Activated CD4-positive, alpha-beta memory T cell treated with anti-CD3 and anti-CD28 coated beads for 36 hours (primary cell): Measurements from ENCODE around the gene SERPINE2. TPM values are rescaled to one million over a fixed set of nuclear protein-coding genes. Genes with fewer than 3 reads are reported as not detected.

Experiments used
- CTCF ChIA-PET: fragments of 350-600 bp; sonication (Branson Sonifier 250); formaldehyde crosslinking; loops from one replicate; lab custom pipeline; 2021; ENCODE audit warnings: antibody characterized with exemption, inconsistent platforms; lab: Charles Lee
- POLR2A ChIA-PET: fragments of 350-600 bp; sonication (Branson Sonifier 250); formaldehyde crosslinking; loops from one replicate; lab custom pipeline; 2021; ENCODE audit warnings: antibody characterized with exemption; lab: Charles Lee
- DNase-seq: peaks from one replicate; pipeline ENCODE4 v3.0.0-alpha.2; 2020
- H3K27ac Mint-ChIP-seq: one replicate; pipeline ENCODE4 v1.8.0; 2021; ENCODE audit warnings: mixed read lengths
- H3K27me3 Mint-ChIP-seq: one replicate; pipeline ENCODE4 v1.8.0; 2021; ENCODE audit warnings: mixed read lengths
- H3K36me3 Mint-ChIP-seq: one replicate; pipeline ENCODE4 v1.8.0; 2021; ENCODE audit warnings: mixed read lengths
- H3K4me1 Mint-ChIP-seq: one replicate; pipeline ENCODE4 v1.8.0; 2021; ENCODE audit warnings: low read depth, mixed read lengths
- H3K4me3 Mint-ChIP-seq: one replicate; pipeline ENCODE4 v1.8.0; 2021; ENCODE audit warnings: mild to moderate bottlenecking, mixed read lengths
- H3K9me3 Mint-ChIP-seq: one replicate; pipeline ENCODE4 v1.8.0; 2021; ENCODE audit warnings: mixed read lengths
- intact Hi-C: fragments of 100-400 bp; cut with micrococcal nuclease; formaldehyde crosslinking; loops from one replicate; pipeline ENCODE4 v1.15.1; 2023
- total RNA-seq, 2 experiments: library from RNA; stranded (reverse); gene quantifications; one replicate each; pipeline ENCODE4 v1.2.3, GENCODE V29; 2021

Gene SERPINE2
- total RNA-seq, 2 experiments from 2014 or later = 16.4 to 16.5 TPM

GRCh38 chr2:224041554-224041953 lies 2.5 kb upstream of the SERPINE2 start:
- Mint-ChIP-seq H3K4me1 (peaks cover 12% of the 10 kb centered on the region), H3K4me3 (no peak overlapping the region), H3K9me3 (no peaks in the 10 kb centered on the region), H3K36me3 (no peaks in the 10 kb centered on the region), H3K27me3 (peaks cover 46% of the 10 kb centered on the region), H3K27ac (no peak overlapping the region)
- ChIA-PET CTCF (no interaction called here), POLR2A (no interaction called here)
- DNase-seq = no peak
- intact Hi-C loops = no loop called here

DNA sequence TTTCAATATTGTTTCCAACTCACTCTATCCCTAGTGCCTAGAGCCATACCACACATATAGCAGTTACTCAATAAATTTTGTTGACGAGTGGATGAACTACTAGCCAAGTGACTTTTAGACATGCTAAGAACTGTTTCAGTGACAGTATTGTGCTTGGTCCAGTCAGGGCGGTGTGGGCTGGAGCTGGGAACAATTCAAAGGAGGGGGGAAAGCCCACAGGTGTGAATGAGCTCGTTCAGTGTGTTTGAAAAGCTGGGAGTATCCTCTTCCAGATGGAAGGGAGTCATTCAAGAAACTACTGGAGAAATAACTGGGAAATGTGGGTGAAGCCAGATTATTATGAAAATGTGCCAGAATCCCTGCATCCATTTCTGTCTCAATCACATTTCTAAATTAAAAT lies 1.7 kb upstream of the SERPINE2 start:
- Mint-ChIP-seq H3K36me3 (no peaks in the 10 kb centered on the region), H3K27ac (no peak overlapping the region), H3K27me3 (peaks cover 50% of the 10 kb centered on the region), H3K9me3 (no peaks in the 10 kb centered on the region), H3K4me3 (no peak overlapping the region), H3K4me1 (peaks cover 12% of the 10 kb centered on the region)
- ChIA-PET CTCF (no interaction called here), POLR2A (no interaction called here)
- intact Hi-C loops = no loop called here
- no peak for DNase-seq

DNA sequence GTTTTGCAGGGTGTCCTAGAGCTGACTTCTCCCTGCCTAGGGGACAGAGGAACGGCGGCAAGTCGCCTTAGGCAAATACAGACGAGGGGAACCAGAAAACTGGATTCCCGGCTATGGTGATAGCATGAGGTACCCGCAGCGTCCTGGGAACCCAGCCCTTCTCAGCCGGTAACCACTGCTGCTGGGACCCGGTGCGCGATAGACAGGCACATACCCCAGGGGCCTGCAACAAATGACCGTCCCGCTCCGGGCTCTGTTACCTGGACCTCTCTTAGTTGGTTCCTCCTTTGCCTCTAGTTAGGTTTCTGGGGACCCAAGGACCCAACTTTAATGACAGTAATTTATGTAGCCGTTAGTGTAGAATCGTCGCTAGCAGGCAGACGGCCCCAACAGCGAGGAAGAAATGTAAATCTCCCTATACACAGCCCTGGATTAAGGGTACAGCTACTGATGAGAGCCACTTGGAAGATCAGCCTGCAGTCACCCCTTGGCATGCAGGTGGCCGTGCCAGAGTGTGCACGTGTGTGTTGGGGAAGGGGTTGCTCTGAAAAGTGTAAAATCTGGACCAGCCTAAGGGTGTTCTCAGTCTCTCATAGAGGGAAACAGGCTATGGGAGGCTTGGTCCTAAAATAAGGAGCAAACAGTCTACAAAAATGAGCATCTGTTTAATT lies 819 bp upstream of the SERPINE2 start:
- no peaks in the 10 kb centered on the region for H3K36me3 Mint-ChIP-seq
- H3K4me3 Mint-ChIP-seq = peak overlapping the region; percentile 64
- ChIA-PET CTCF (interaction anchor here (1.3 to 1.6 kb wide), 3 partner anchors 14 to 69 kb away, joined by 4 to 8 read pairs (median 6); no protein-coding TSS in a partner anchor), POLR2A (interaction anchor here (1.3 kb wide), 1 partner anchor 34 kb away, joined by 3 read pairs; no protein-coding TSS in a partner anchor)
- H3K27ac Mint-ChIP-seq = no peak overlapping the region
- no peaks in the 10 kb centered on the region for H3K9me3 Mint-ChIP-seq
- intact Hi-C loops = loop anchor here (1.0 to 5.0 kb wide), 4 partner anchors 14 to 343 kb away; no protein-coding TSS in a partner anchor
- H3K4me1 Mint-ChIP-seq = peaks cover 12% of the 10 kb centered on the region
- DNase-seq = no peak
- H3K27me3 Mint-ChIP-seq = peaks cover 51% of the 10 kb centered on the region

DNA sequence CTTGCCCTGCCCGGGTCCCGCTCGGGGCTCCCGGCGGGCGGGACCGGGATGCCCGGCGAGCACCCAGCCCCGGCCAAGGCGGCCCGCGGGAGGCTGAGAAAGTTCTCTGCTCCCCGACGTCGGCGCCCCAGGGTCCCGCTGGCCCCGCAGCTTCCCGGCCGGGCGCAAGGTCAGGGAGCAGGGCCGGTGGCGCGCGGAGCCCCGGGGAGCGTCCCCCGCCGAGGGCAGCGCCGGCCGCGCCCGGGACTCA lies 331 bp downstream of the SERPINE2 start:
- intact Hi-C loops = loop anchor here (1.0 to 5.0 kb wide), 5 partner anchors 12 to 341 kb away; no protein-coding TSS in a partner anchor
- H3K4me1 Mint-ChIP-seq = peaks cover 12% of the 10 kb centered on the region
- no peak overlapping the region for H3K4me3 Mint-ChIP-seq
- DNase-seq = no peak
- POLR2A ChIA-PET = interaction anchor here (1.3 kb wide), 1 partner anchor 33 kb away, joined by 3 read pairs; no protein-coding TSS in a partner anchor
- no peaks in the 10 kb centered on the region for H3K36me3 Mint-ChIP-seq
- peaks cover 54% of the 10 kb centered on the region for H3K27me3 Mint-ChIP-seq
- no peaks in the 10 kb centered on the region for H3K9me3 Mint-ChIP-seq
- CTCF ChIA-PET = interaction anchor here (1.3 to 1.6 kb wide), 4 partner anchors 13 to 245 kb away, joined by 3 to 8 read pairs (median 5); no protein-coding TSS in a partner anchor
- no peak overlapping the region for H3K27ac Mint-ChIP-seq

DNA sequence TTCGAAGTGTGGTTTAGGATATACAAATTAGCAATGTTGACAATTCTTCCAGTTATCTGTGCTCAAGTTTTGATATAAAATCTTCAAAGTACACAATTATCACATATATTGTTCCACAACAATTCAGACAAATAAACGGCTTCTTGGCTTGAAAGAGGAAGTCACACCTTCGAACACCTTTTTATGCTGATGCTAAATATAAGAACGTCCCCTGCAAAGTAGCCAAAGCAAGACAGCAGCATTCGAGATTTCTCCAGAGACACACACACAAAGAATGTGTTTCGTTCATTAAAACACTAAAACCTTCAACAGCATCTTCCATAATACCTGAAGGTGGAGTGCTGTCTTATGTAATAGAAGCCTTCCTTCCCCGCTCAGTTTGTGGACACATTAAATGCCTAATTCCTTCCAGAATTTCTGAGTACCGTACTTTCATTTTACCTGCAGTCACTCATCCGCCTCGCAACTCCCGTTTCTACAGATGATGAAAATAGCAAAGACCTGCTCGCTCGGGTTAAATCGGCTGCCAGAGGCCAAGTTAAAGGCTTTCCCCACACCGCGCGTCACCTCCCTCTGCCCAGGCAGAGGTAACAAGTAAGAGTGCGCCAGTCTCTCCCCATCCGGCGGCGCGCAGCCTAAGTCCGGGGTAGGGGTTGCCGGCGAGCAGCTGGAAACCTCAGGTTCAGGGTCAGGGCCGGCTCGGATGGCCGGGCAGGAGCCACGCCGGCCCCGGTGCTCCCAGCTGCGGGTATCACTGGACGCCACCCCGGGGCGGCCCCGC lies 847 bp downstream of the SERPINE2 start:
- H3K9me3 Mint-ChIP-seq = no peaks in the 10 kb centered on the region
- H3K36me3 Mint-ChIP-seq = no peaks in the 10 kb centered on the region
- peaks cover 53% of the 10 kb centered on the region for H3K27me3 Mint-ChIP-seq
- peak; percentile 60 for DNase-seq
- H3K4me1 Mint-ChIP-seq = peaks cover 12% of the 10 kb centered on the region
- H3K27ac Mint-ChIP-seq = no peak overlapping the region
- H3K4me3 Mint-ChIP-seq = peak overlapping the region; percentile 83
- intact Hi-C loops = loop anchor here (1.0 to 5.0 kb wide), 4 partner anchors 45 to 341 kb away; no protein-coding TSS in a partner anchor
- POLR2A ChIA-PET = interaction anchor here (1.3 kb wide), 1 partner anchor 32 kb away, joined by 3 read pairs; no protein-coding TSS in a partner anchor
- CTCF ChIA-PET = interaction anchor here (1.3 to 1.6 kb wide), 3 partner anchors 44 to 246 kb away, joined by 3 to 8 read pairs (median 6); no protein-coding TSS in a partner anchor

DNA sequence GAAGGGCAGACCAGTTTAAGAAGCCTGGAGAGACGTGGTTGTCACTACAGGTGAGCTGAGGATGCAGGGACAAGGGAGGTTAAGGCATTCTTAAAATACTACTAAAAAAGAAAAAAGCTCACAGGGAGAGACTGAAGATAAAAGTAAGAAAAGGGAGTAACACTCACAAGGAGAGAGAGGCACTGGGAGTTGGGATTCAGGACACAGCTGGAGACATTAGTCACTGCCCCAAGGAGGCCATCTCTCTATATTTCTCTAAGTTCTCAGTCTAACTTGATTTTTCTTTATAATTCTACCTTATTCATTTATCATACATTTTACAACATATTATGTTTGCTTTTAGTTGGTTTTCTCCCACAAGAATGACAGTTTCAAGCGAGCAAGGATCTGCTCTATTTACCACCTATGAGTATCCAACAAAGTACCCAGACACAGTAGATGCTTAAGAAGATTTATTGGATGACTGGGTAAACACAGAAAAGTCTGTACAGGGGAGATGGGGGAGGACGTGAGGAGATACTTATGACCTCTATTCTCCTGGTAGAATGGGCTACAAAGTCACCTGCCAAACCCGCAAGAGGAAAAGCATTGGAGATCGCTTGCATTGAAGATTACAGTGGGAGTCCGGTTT lies 2.2 kb downstream of the SERPINE2 start:
- Mint-ChIP-seq H3K27me3 (peaks cover 40% of the 10 kb centered on the region), H3K4me3 (no peak overlapping the region), H3K36me3 (no peaks in the 10 kb centered on the region), H3K27ac (no peak overlapping the region), H3K4me1 (peaks cover 12% of the 10 kb centered on the region), H3K9me3 (no peaks in the 10 kb centered on the region)
- no peak for DNase-seq
- ChIA-PET POLR2A (interaction anchor here (0.6 kb wide), 1 partner anchor 260 kb away, joined by 4 read pairs; no protein-coding TSS in a partner anchor), CTCF (interaction anchor here (1.5 kb wide), 1 partner anchor 43 kb away, joined by 5 read pairs; no protein-coding TSS in a partner anchor)
- intact Hi-C loops = loop anchor here (5.0 kb wide), 1 partner anchor 340 kb away; no protein-coding TSS in a partner anchor

DNA sequence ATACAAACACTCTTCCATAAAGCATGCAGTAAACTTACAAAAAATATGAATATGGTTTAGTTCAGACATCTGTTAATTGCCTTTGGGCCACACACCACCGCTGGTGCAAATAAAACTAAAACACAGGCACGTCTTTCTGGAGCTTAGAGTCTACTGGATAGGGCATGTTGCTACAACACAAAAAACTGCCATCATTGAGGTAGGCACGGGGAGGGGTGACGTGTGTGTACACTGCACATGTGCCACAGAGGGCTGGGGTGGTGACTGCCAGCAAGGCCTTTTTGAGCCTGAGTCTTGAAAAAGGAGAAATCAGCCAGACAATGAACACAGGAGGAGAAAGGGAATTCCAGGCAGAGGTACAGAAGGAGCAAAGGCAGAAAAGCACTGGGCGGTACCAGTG lies 5.1 kb downstream of the SERPINE2 start:
- peaks cover 32% of the 10 kb centered on the region for H3K27me3 Mint-ChIP-seq
- no peak overlapping the region for H3K27ac Mint-ChIP-seq
- no peak overlapping the region for H3K4me3 Mint-ChIP-seq
- CTCF ChIA-PET = interaction anchor here (2.1 kb wide), 1 partner anchor 40 kb away, joined by 6 read pairs; no protein-coding TSS in a partner anchor
- H3K36me3 Mint-ChIP-seq = no peaks in the 10 kb centered on the region
- no peaks in the 10 kb centered on the region for H3K9me3 Mint-ChIP-seq
- DNase-seq = no peak
- POLR2A ChIA-PET = no interaction called here
- intact Hi-C loops = no loop called here
- peaks cover 11% of the 10 kb centered on the region for H3K4me1 Mint-ChIP-seq

GRCh38 chr2:224033601-224034000 lies 5.5 kb downstream of the SERPINE2 start:
- H3K9me3 Mint-ChIP-seq = no peaks in the 10 kb centered on the region
- ChIA-PET POLR2A (no interaction called here), CTCF (interaction anchor here (2.1 kb wide), 1 partner anchor 40 kb away, joined by 6 read pairs; no protein-coding TSS in a partner anchor)
- no peak for DNase-seq
- no peaks in the 10 kb centered on the region for H3K36me3 Mint-ChIP-seq
- intact Hi-C loops = no loop called here
- peaks cover 32% of the 10 kb centered on the region for H3K27me3 Mint-ChIP-seq
- H3K4me3 Mint-ChIP-seq = no peak overlapping the region
- H3K4me1 Mint-ChIP-seq = peaks cover 11% of the 10 kb centered on the region
- no peak overlapping the region for H3K27ac Mint-ChIP-seq

GRCh38 chr2:224032283-224032682 lies 6.8 kb downstream of the SERPINE2 start:
- POLR2A ChIA-PET = no interaction called here
- no peak overlapping the region for H3K27ac Mint-ChIP-seq
- CTCF ChIA-PET = no interaction called here
- DNase-seq = no peak
- no peak overlapping the region for H3K4me3 Mint-ChIP-seq
- peaks cover 23% of the 10 kb centered on the region for H3K27me3 Mint-ChIP-seq
- H3K36me3 Mint-ChIP-seq = no peaks in the 10 kb centered on the region
- peaks cover 8% of the 10 kb centered on the region for H3K4me1 Mint-ChIP-seq
- no peaks in the 10 kb centered on the region for H3K9me3 Mint-ChIP-seq
- intact Hi-C loops = no loop called here

DNA sequence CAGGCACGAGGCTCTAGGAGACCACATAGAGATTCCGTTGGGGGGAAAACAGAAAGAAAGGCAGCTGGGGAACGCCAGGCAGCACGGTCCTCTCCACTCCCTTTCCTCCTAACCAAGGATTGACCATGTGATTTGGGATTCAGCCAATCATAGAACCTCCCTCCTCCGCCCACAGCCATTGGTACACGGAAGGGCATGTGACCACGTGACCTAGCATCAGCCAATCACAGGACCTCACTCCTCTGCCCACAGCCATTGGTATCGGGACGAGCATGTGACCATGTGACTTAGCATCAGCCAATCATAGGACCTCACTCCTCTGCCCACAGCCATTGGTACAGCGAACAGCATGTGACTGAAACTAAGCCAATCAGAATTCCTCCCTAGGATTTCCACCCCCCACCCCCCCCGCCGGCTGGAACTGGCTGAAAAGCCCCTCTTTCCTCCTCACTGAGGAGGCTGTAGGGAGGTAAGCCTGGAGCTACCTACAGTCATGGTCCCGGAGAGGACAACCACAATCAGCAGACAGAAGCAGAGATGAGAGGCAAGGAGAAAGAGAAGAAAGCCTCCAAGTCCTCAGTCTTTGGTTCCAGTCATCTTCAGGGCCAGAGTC lies 7.6 kb downstream of the SERPINE2 start:
- intact Hi-C loops = no loop called here

DNA sequence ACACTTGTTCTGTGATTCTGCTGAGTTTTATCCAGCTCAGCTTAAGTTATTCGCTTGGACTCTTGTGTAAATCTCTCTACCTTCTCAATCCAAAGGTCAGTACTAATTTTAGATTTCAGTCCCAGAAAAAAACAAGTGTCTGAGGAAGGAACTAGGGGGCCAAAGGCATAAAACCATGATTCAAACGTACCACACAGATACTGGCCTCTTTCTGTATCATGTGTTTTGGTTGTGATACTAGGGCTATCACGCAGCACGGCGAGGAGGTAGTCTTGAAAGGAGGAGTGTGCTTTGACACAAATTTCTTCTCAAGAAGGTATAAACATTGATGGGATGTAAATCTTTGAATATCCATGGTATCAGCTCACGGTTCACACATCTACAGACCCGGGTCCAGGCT lies 8.3 kb downstream of the SERPINE2 start:
- CTCF ChIA-PET = no interaction called here
- Mint-ChIP-seq H3K36me3 (peaks cover 5% of the 10 kb centered on the region), H3K9me3 (peaks cover 4% of the 10 kb centered on the region), H3K27ac (no peak overlapping the region), H3K4me1 (peaks cover 16% of the 10 kb centered on the region), H3K4me3 (no peak overlapping the region), H3K27me3 (peaks cover 13% of the 10 kb centered on the region)
- intact Hi-C loops = no loop called here
- DNase-seq = no peak
- POLR2A ChIA-PET = no interaction called here

More for the DNA sequence above, 7.6 kb downstream of the SERPINE2 start:
- peaks cover 10% of the 10 kb centered on the region for H3K4me1 Mint-ChIP-seq
- H3K27me3 Mint-ChIP-seq = peaks cover 16% of the 10 kb centered on the region
- peaks cover 1% of the 10 kb centered on the region for H3K36me3 Mint-ChIP-seq
- no peak for DNase-seq
- H3K27ac Mint-ChIP-seq = no peak overlapping the region
- H3K4me3 Mint-ChIP-seq = no peak overlapping the region
- POLR2A ChIA-PET = no interaction called here
- peaks cover under 1% of the 10 kb centered on the region for H3K9me3 Mint-ChIP-seq
- CTCF ChIA-PET = no interaction called here
